MG63 (cell line): Measurements from ENCODE around the gene KRTAP5-10. TPM values are rescaled to one million over a fixed set of nuclear protein-coding genes. Genes with fewer than 3 reads are reported as not detected.
"Not testable (repeated sequence)": the region's sequence is repeated elsewhere in the genome, so short reads cannot be mapped to it uniquely, and the experiment has no call there.

ENCODE experiments used
- DNase-seq: peaks from one replicate; pipeline ENCODE4 v3.0.0-alpha.2; 2020
- H3K27me3 ChIP-seq: fragments of 250-450 bp; sonication (Bioruptor Pico); 2 replicates; pipeline ENCODE4 v1.5.1; 2020; ENCODE audit warnings: mild to moderate bottlenecking, moderate library complexity
- H3K36me3 ChIP-seq: fragments of 250-450 bp; sonication (Bioruptor Pico); 2 replicates; pipeline ENCODE4 v1.5.1; 2020; ENCODE audit warnings: mild to moderate bottlenecking, moderate library complexity
- H3K4me3 ChIP-seq: fragments of 250-450 bp; sonication (Bioruptor Pico); 2 replicates; pipeline ENCODE4 v1.5.1; 2020; ENCODE audit warnings: mild to moderate bottlenecking, moderate library complexity
- H3K9me3 ChIP-seq: fragments of 250-450 bp; sonication (Bioruptor Pico); 2 replicates; pipeline ENCODE4 v1.5.1; 2020; ENCODE audit warnings: mild to moderate bottlenecking, moderate library complexity
- total RNA-seq: library from RNA; depleted of rRNA; stranded (reverse); fragments of >200 nt; shearing (Covaris generic); gene quantifications from 2 replicates; pipeline ENCODE4 v1.2.3, GENCODE V29; 2014; ENCODE audit warnings: low replicate concordance

KRTAP5-10 gene
- total RNA-seq, 1 experiment from 2014 or later = not detected

DNA sequence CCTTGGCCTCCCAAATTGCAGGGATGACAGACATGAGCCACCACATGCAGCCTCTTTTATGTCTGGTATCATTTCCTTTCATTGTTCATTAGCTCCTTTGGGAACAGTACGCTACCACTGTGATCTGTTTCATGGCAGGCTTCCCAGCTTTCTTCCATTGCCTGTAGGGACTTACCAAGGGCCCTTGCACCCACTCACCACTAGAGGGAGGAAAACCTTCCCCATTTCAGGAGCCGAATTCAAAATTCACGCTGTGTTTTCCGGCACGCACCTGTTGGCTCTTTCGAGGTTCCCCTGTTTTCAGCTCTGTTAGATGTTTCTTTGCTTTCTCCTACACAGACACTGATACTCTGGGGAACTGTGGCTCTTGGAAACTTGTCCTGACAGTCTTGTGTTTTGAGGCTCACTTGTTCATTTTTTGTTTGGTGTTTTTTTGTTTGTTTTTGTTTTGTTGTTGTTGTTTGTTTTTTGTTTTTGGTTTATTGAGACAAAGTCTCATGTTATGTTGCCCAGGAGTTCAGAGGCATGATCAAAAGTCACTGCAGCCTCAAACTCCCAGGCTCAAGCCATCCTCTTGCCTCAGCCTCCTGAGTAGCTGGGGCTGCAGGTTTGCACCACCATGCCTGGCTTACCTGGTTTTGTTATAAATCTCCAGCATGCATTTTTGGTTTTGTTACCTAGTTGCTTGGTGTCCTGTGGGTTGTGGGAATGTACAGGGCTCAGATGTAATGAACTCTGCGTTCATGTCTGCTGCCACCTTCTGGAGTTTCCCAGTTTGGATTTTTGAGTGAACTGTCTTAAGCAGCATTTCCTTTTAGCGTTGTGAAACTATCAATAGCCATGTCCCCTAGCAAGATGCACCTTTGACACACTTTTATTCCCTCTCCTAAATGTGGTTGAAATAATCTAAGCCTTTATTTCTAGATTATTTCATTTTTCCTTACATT, 15.0 kb downstream of the KRTAP5-10 start:
- no peak overlapping the region for H3K4me3 ChIP-seq
- peak; percentile 79 for DNase-seq
- peaks cover 4% of the 10 kb centered on the region; the same call in 1 of the 2 replicates for H3K27me3 ChIP-seq
- no peaks in the 10 kb centered on the region for H3K9me3 ChIP-seq
- H3K36me3 ChIP-seq = no peaks in the 10 kb centered on the region

DNA sequence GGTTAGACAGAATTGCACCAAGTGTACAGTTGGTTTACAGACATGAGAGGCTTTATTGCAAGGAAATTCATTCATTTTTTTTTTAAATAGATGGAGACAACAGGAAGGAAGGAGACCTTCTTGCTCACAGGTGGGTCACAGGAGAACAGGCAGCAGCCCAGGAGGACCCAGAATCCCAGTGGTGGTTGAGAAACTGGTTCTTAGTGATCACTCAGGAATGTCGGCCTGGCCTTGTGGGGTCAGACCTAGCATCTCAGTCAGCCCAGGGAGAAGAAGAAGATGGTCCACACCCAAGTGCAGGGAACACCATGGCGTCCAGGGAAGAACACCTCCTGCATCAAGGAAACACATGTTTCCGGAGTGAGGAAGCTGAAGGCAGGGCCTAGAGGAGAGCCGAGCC, 16.5 kb downstream of the KRTAP5-10 start:
- no peak for DNase-seq

DNA sequence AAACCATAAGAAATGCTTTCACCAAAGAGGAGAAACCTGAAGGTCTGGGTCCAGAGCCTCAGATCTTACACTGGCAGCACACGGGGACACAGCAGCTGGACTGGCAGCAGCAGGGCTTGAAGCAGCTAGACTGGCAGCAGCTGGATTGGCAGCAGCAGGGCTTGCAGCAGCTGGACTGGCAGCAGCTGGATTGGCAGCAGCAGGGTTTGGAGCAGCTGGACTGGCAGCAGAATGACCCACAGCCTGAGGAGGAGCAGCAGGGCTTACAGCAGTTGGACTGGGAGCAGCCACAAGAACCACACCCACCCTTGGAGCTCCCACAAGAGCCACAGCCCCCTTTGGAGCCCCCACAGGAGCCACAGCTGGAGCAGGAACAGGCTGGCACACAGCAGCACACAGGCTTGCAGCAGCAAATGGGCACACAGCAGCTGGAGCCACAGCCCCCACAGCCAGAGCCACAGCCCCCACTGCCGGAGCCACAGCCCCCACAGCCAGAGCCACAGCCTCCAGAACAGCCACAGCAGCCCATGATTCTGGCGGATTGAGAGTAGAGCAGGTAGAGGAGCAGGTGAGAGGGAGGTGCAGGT, 17.0 kb downstream of the KRTAP5-10 start, which contains the start of gene KRTAP5-11:
TSS of gene KRTAP5-11 (minus strand) at position 567 of the 587 bp plus-strand sequence. CDS start at position 529, 38 bp downstream.
- peaks cover 4% of the 10 kb centered on the region; the same call in 1 of the 2 replicates for H3K27me3 ChIP-seq
- H3K9me3 ChIP-seq = no peaks in the 10 kb centered on the region
- no peaks in the 10 kb centered on the region for H3K36me3 ChIP-seq
- H3K4me3 ChIP-seq = no peak within 1 kb of the TSS
- DNase-seq = peak; percentile 31

More for the DNA sequence above, 16.5 kb downstream of the KRTAP5-10 start:
- no peaks in the 10 kb centered on the region for H3K36me3 ChIP-seq
- H3K27me3 ChIP-seq = peaks cover 4% of the 10 kb centered on the region; the same call in 1 of the 2 replicates
- no peak overlapping the region for H3K4me3 ChIP-seq
- H3K9me3 ChIP-seq = no peaks in the 10 kb centered on the region

DNA sequence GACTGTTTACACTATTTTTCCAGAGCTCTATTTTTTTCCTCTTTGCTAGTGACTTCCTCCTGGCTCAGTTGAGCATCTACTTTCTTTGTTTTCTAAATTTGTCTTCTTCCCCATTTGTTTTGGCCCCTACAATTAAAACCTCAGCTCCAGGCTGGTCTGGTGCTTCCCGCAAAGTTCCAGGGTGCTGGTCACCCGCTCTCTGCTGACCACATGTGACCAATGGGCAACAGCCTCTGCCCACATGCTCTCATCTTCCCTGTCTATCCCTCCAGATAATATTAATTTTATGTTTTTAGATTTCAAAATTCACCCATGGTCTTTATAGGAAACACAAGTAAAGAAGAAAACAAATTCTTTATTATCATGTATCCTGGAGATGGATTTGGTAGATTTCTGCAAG, 17.6 kb downstream of the KRTAP5-10 start:
- H3K36me3 ChIP-seq, H3K4me3 ChIP-seq, H3K27me3 ChIP-seq, DNase-seq, H3K9me3 ChIP-seq: not testable (repeated sequence)

DNA sequence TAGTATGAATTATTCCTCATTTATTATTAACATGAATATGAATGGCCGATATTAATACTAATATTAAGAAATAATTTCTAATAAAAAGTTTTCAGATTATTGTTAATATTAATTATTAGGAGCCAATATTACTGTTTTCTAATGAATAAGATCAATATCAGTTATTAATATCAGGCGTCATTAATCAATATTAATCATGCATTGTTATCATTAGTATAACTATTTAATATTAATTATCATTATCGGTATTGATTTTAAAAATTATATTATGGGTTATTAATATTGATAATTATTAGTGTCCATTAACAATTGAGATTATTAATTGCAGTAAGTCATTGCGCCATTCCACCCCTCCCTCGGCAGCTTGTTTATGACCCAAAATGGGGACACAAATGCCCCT, 20.3 kb downstream of the KRTAP5-10 start:
- H3K36me3 ChIP-seq, H3K4me3 ChIP-seq, DNase-seq, H3K9me3 ChIP-seq, H3K27me3 ChIP-seq: not testable (repeated sequence)

DNA sequence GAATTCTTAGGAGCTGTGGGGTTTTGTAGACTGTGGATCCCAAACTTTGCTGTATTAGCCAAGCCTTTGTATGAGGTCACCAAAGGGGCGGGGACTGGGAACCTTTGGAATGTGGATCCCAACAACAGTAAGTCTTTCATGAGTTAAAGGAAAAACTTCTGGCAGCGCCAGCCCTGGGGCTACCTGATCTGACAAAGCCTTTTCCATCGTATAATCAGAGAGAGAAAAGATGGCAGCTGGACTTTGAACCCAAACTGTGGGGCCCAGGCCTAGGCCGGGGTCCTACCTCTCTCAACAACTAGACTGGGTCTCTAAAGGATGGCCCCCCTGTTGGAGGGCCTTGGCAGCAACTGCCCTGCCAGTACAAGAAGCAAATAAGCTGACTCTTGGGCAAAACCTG, 23.0 kb downstream of the KRTAP5-10 start:
- H3K4me3 ChIP-seq, H3K36me3 ChIP-seq, H3K27me3 ChIP-seq, H3K9me3 ChIP-seq, DNase-seq: not testable (repeated sequence)

DNA sequence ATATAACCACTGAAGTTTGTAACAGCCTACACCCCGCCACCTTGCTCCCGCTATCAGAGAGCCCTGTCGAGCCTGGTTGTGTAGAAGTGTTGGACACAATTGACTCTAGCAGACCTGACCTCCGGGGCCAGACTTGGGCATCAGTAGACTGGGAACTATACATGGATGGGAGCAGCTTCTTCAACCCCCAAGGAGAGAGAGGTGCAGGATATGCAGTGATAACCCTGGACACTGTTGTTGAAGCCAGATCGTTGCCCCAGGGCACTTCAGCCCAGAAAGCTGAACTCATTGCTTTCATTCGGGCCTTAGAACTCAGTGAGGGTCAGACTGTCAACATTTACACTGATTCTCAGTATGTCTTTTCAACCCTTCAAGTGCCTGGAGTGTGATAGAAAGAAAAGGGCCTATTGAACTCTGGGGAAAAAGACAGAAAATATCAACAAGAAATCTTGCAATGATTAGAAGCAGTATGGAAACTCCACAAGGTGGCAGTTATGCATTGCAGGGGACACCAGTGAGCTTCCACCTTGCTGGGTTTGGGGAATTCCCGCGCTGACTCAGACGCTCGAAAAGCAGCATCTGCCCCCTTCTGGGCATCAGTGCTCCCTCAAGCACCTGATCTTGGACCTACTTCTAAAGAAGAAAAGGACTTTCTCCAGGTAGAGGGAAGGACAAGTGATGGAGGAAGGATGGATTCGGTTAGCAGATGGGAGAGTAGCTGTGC, 23.6 kb downstream of the KRTAP5-10 start:
- H3K27me3 ChIP-seq, DNase-seq, H3K36me3 ChIP-seq, H3K4me3 ChIP-seq, H3K9me3 ChIP-seq: not testable (repeated sequence)

DNA sequence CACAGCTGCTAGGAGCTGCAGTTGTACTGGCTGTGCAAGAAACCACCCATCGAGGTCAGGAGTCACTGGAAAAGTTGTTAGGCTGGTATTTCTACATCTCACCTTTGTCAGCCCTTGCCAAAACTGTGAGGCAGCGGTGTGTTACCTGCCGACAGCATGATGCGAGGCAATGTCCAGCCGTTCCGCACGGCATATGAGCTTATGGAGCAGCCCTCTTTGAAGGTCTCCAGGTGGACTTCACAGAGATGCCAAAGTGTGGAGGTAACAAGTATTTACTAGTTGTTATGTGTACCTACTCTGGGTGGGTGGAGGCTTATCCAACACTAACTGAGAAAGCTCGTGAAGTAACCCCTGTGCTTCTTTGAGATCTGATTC, 24.2 kb downstream of the KRTAP5-10 start:
- H3K9me3 ChIP-seq, H3K27me3 ChIP-seq, H3K4me3 ChIP-seq, DNase-seq, H3K36me3 ChIP-seq: not testable (repeated sequence)

DNA sequence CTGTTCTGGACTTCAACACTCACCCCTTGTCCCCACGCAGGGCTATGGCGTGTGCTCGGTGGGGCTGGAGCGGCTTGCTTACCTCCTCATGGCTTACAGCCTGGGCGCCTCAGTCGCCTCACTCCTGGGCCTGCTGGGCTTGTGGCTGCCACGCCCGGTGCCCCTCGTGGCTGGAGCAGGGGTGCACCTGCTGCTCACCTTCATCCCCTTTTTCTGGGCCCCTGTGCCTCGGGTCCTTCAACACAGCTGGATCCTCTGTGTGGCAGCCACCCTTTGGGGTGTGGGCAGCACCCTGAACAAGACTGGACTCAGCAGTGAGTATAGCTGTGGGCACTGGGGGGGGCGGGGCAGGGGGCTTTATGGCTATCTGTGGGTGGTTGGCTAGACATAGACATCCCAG, 37.9 kb downstream of the KRTAP5-10 start:
- H3K36me3 ChIP-seq, H3K4me3 ChIP-seq, DNase-seq, H3K9me3 ChIP-seq, H3K27me3 ChIP-seq: not testable (repeated sequence)

DNA sequence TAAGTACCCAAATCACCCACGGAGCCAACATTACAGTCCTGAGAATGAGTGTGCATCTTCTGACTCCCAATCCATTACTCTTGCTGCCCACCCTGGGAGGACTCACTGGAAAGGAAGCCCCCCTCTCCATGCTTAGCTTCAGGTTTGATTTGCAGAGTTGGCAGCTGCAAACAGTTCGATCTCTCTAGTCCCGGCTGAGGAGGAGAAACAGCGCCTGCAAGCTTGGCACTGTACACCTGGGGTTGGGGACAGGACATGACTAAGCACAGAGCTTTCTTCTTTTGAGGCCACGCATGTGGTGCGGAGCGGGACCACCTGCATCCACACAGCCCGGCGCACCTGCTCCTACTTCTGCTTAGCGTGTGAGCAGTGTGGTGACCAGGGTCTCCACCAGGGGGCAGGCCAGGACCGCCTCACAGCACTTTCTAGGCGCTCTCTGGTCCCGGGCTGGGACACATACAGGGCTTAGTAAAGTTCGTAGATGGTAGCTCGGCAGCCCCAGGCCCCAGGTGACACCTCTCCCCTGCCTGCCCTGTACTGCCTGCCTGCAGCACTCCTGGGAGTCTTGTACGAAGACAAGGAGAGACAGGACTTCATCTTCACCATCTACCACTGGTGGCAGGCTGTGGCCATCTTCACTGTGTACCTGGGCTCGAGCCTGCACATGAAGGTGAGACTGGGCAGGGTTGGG, 39.6 kb downstream of the KRTAP5-10 start:
- not testable (repeated sequence) for H3K36me3 ChIP-seq, H3K27me3 ChIP-seq, H3K9me3 ChIP-seq, DNase-seq, H3K4me3 ChIP-seq

DNA sequence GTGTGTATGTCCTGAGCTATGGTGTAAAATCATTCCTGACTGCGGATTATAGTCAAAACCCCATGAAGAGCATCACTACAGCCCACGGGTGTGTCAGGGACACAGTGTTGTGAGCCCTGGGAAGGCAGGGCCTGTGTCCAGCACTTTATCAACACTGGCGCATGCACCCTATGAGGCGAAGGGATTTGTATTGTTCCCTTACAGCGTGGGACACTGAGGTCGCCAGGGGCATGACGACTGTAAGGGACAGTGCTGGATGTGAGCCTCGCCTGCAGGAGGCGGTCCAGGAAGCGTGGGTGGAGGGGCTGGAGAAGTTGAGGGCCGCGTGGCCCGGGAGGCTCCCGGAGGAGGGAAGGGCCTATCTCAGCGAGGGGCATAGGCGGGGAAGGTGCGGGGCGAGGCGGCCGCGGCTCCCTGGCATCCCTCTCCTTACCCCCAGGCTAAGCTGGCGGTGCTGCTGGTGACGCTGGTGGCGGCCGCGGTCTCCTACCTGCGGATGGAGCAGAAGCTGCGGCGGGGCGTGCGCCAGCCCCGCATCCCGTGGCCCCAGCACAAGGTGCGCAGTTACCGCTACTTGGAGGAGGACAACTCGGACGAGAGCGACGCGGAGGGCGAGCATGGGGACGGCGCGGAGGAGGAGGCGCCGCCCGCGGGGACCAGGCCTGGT, 41.6 kb downstream of the KRTAP5-10 start:
- not testable (repeated sequence) for DNase-seq, H3K4me3 ChIP-seq, H3K36me3 ChIP-seq, H3K27me3 ChIP-seq, H3K9me3 ChIP-seq

DNA sequence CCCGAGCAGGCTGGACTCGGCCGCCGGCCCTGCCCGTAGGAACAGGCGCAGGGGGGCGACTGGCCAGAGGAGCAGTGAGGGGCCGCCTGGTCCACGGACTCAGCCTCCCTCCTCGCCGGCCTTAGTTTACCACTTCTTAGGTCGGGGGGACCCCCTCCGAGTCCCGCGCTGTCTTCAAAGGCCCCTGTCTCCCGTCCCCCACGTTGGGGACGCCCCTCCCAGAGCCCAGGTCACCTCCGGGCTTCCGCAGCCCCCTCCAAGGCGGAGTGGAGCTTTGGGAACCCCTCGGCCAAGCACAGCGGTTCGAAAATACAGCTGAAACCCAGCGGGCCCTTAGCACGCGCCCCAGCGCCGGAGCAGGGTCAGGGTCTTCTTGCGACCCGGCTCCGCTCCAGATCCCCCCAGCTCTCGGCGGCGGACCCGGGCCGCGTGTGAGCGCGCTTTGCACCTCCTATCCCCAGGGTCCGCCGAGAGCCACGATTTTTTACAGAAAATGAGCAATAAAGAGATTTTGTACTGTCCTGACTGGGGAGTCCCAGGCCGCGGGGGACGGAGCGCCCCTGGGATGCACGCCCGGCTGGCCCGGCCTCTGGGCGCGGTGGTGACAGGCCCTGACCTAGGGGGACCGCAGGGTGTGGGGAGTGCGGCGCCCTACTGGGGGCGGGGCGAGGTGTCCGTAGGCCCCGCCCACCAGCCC, 42.3 kb downstream of the KRTAP5-10 start:
- not testable (repeated sequence) for H3K27me3 ChIP-seq, H3K4me3 ChIP-seq, H3K9me3 ChIP-seq, DNase-seq, H3K36me3 ChIP-seq

DNA sequence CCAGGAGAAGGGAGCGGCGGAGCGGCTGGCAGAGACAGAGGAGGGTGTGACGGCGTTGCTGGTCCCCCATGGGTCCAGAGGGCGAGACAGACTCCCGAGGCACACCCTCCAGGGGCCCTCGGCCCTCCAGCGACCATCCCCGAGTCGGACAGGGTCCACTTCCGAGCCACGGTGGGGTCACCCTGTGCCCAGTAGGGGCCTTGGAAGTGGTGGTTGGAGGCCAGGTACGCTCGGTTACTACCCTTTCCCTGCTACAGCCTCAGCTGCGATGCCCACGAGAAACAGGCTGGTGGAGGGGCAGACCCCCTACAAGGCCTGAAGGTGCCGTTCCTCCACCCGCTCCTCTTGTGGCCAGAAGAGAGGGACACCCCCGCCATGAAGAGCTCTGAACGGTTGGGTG, 42.9 kb downstream of the KRTAP5-10 start:
- not testable (repeated sequence) for H3K4me3 ChIP-seq, H3K36me3 ChIP-seq, DNase-seq, H3K9me3 ChIP-seq, H3K27me3 ChIP-seq

DNA sequence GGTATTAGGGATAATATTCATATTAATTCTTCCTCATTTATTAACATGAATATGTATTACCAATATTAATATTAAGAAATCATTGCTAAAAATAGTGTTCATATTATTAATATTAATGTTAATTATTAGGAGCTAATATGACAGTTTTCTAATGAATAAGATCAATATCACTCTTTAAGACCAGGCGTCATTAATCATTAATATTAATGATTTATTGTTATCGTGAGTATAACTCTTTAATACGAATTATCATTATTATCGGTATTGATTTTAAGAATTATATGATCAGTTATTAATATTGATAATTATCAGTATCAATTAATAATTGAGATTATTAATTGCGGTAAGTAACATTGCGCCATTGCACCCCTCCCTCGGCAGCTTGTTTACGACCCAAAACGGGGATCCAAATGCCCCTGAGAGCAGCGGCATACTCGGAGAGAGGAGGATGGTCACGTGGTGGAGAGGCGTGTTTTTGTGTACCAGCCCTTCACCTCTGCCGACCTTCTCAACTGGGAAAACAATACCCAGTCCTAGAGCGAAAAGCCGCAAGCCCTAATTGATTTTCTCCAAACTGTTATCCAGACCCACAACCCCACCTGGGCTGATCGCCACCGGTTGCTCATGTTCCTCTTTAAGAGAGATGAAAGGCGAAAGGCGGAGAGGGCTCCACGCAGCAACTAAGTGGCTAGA, 46.0 kb downstream of the KRTAP5-10 start:
- H3K4me3 ChIP-seq, DNase-seq, H3K9me3 ChIP-seq, H3K36me3 ChIP-seq, H3K27me3 ChIP-seq: not testable (repeated sequence)

DNA sequence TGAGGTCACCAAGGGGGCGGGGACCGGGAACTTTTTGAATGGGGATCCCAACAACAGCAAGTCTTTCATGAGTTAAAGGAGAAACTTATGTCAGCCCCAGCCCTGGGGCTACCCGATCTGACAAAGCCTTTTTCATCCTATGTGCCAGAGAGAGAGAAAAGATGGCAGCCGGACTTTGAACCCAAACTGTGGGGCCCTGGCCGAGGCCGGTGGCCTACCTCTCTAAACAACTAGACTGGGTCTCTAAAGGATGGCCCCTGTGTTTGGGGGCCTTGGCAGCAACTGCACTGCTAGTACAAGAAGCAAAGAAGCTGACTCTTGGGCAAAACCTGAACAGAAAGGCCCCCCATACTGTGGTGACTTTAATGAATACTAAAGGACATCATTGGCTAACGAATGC, 48.6 kb downstream of the KRTAP5-10 start:
- H3K36me3 ChIP-seq, H3K9me3 ChIP-seq, H3K27me3 ChIP-seq, H3K4me3 ChIP-seq, DNase-seq: not testable (repeated sequence)
